ENCODE data around the gene FKBP9. TPM values are rescaled to one million over a fixed set of nuclear protein-coding genes. Genes with fewer than 3 reads are reported as not detected.
"Not testable (repeated sequence)": the region's sequence is repeated elsewhere in the genome, so short reads cannot be mapped to it uniquely, and the experiment has no call there.

FKBP9 gene
- total RNA-seq, 1 experiment from 2014 or later: 167 TPM

DNA sequence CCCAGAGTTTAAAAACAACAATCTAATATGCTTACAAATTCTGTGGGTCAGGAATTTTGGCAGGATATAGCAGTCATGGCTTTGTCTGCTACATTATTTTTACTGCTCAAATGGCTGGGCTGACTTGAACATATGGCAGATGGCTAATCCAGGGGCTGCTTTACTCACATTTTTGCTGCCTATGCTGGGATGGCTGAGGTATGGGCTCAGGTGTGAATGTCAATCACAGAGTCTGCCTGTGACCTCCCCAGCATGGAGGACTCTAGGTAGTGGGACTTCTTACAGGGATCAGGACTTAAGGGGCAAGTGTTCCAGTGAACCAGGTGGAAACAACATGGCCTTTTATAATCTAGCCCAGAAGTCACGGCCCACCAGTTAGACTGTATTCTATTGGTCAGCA is 4.4 kb upstream of the FKBP9 start:
- no peak for DNase-seq (ENCODE audit: low spot score)

DNA sequence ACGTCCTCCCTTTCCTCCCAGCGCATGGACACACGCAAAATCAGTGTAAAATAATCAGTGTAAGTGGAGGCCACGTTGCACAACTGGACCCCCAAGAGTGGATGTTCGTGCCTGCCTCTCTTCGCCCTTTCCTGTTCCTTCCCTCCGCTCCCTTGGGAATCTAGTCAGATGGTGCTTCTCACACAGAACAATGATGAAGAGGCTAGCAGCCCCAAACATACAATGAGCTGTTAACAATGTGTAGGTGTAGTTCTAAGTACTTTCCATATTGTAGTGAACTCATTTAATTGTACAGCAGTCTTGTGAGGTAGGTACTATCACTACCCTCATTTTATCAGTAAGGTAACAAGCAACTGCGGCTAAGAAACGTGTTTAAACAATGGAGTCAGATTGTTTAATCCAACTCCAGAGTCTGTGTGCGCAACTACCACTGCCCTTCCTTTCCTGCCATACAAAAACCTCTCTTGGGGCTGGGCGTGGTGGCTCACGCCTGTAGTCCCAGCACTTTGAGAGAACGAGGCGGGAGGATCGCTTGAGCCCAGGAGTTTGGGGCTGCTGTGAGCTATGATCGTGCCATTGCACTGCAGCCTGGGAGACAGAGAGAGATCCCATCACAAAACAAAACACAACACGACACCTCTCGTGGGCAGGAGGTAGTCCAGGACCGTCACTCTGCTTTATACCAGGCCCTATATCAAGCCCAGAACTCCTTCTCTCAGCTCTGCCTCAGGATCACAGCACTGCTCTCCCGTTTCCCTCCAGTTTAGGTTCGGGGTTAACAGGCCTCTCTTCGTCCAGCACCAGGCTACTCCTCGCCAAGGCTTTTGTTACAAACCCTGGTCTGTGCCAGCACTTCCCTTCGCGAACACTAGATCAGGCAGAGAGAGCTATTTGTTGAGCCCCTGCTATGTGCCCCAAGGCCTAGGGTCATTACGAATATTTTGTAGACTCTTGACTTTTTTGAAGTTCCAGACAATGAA is 1.1 kb downstream of the FKBP9 start:
- DNase-seq (ENCODE audit: low spot score): peak; percentile 56

DNA sequence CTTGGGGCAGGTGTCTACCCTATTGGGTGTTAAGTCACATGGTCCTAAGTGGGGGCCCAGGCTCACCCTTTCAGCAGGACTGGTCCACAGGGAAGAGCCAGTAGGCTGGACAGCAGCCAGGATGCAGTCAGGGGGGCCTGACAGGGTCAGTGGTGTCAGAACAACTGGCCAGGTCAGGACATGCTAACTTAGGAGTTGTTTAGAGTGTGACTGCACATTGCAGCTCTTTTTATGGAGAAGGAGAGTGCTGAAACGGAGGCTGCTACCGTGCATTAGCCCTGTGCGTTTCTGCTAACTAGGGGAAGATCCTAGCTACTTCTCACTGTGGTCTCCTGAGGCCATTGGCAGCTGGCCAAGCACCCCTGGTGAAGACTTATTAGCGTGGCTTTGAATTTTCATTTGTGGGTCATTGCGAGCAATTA is 6.7 kb downstream of the FKBP9 start:
- DNase-seq (ENCODE audit: low spot score): not testable (repeated sequence)

DNA sequence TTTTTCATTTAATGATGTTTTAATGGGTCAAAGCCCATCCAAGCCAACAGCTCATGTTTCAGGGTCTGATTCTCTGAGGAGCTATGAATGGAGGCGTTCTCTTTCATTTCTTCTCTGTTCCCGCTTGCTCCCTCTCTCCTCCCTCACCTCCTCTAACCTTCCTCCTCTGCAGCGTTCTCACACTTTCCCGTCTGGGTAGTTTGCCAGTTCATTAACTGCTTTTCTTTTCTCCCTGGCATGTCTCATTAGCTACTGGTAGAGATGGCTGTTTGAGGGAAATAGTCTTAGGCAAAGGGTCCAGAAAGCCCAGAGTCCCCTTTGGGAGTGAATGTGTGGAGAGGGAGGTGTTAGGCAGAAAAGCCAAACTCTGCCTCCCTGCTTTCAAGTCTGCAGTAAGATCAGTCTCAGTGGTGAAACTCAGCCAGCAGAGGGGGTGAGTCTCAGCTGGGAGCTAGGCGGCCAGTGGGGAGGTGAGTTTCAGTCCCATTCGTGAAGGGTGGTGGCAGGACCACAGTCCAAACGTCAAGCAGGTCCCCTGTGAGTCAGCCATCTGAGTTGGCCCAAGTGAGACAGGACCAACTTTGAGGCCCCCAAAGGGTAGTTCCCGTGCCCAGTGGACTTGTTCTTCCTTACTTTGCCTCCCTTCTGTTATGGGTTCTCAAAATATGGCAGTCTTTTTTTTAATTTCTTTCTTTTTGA is 7.4 kb downstream of the FKBP9 start:
- not testable (repeated sequence) for DNase-seq (ENCODE audit: low spot score)

DNA sequence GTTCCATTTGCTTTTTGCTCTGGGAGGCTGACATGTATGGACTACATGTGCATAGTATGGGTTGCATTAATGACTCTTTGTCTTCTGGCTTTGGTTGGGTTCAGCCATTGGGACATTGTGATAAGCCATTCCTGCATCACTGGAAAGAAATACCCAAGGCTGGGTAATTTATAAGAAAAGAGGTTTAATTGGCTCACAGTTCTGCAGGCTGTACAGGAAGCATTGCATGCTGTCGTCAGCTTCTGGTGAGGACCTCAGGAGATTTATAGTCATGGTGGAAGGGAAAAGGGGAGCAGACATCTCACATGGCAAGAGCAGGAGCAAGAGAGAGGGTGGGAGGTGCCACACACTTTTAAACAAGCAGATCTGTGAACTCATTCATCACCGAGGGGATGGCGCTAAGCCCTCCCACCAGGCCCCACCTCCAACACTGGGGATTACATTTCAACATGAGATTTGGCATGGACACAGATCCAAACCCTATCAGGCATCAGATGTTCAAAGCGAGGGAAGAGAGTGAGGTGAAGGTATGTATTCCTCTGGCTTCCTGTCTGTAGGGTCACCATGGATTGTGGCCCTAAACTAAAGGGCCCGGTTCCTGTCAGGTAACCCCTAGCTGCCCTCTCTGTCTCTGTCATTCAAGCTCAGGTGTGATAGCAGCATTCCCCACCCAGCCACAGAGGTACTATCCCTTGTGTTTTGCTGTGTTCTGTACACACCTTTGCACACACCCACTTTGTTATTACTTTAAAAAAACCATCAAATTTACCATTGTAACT is 9.4 kb downstream of the FKBP9 start:
- DNase-seq (ENCODE audit: low spot score): not testable (repeated sequence)

DNA sequence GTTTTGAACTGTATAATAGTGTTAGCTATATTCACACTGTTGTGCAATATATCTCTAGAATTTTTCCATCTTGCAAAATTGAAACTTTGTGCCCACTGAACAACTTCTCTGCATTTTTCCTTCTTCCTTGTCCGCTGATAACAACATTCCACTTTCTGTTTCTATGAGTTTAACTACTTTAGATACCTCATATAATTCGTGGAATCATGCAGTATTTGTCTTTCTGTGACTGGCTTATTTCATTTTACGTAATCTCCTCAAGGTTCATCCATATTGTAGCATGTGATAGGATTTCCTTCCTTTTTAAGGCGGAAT is 10.0 kb downstream of the FKBP9 start:
- DNase-seq (ENCODE audit: low spot score): not testable (repeated sequence)

DNA sequence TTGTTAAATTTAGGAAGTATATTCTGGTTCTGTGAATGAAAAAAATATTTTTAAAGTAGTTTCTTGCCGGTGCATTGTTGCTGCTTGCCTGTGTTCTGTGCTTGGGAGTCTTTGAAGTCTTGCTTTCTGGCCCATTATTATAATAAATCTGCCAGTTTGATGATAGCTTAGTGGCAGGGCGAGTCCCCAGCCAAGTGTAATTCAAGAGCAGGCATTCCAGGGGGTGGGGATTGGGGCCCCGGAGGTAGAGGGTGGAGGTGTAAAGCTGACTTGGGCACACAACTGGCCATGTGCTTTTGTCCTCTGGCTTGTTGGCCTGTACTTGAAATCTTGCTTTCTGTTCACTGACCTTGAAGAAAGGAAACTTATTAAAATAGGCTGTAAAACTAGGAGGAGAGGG is 14.7 kb downstream of the FKBP9 start:
- DNase-seq (ENCODE audit: low spot score): not testable (repeated sequence)

DNA sequence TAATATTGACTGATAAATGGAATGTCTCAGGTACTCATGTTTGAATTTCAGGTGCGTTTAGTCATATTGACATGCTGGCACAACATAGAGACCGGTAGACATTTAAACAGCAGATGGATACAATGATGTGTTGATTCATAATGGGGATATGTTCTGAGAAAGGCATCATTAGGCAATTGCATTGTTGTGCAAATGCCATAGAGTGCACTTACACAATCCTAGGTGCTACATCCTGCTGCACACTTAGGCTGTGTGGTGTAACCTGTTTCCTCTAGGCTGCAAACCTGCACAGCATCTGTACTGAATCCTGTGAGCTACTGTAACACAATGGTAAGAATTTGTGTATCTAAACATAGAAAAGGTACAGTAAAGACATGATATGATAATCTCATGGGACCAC is 19.9 kb downstream of the FKBP9 start:
- not testable (repeated sequence) for DNase-seq (ENCODE audit: low spot score)

DNA sequence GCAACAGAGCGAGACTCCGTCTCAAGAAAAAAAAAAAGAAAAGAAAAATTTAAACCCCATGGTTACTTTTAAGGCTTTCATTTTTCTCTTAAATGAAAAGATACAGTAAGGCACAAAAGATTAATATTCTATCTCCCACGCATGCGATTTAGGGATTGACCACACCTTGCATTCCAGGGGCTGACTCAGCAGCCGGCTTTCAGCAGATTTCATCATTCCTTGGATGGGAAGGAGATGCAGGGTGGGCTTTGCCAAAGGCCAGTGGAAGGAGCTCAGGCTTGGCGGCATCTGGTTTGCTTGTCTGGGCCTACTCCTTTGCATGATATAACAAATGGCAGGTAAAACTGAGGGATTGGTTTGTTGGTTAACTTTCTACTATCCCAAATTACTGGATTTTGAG is 22.0 kb downstream of the FKBP9 start:
- DNase-seq (ENCODE audit: low spot score): peak; percentile 75

DNA sequence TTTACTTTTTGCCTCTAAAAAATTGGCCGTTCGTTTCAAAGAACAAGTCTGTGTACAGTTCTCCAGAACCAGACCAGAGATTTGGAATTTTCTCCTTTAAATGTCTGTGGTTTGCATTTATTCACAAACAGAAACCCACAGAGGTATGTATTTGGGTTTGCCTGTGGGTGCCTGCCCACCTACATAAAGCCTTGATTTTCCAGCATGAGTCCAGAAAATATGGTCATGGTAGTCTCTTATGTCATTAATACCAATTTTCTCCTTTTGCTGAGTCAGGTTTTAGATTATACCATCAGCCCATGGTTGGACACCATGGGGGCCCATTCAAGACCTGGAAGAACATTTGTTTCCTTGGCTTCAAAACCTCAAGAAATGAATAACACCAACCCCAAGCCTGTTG is 22.7 kb downstream of the FKBP9 start:
- DNase-seq (ENCODE audit: low spot score): not testable (repeated sequence)

DNA sequence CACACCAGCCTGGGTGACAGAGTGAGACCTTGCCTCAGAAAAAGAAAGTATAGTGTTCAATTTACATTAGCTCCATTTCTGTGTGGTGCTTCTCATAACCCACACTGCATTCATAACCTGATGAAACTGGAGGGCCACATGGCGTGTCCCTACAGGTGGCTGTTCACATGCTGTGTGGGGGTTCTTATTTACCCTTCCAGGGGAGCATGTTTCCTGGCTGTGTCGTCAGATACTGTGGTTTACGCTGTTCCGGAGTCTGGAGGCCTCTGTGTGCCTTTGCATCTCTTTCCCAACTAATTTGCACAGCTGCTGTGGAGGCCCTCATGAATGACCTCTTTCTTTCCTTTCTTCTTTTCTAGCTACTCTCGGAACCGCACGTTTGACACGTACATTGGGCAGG is 30.9 kb downstream of the FKBP9 start:
- not testable (repeated sequence) for DNase-seq (ENCODE audit: low spot score)

DNA sequence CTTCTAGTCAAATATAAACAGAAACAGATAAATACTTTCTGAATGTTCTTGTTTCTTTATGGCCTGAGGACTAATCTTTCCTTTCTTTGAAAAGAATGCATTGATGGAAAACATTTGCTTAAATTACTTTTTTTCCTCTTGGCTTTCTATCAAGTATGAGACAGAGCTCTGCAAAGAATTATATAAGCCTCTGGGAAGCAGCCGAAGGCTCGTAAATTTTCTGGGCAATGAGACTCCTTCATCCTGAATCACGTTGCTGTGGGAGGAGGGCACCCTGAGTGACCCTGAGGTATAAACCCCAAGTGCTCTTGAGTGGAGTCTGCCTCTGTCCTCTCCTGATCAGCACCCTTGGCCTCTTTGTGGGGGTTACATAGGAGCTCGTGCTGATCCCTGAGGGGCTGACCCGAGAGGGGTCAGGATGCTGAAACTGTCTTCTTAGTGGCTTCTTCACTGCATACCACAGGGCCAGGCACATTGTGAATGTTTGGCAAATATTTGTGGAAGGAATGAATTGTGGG is 33.9 kb downstream of the FKBP9 start:
- not testable (repeated sequence) for DNase-seq (ENCODE audit: low spot score)

DNA sequence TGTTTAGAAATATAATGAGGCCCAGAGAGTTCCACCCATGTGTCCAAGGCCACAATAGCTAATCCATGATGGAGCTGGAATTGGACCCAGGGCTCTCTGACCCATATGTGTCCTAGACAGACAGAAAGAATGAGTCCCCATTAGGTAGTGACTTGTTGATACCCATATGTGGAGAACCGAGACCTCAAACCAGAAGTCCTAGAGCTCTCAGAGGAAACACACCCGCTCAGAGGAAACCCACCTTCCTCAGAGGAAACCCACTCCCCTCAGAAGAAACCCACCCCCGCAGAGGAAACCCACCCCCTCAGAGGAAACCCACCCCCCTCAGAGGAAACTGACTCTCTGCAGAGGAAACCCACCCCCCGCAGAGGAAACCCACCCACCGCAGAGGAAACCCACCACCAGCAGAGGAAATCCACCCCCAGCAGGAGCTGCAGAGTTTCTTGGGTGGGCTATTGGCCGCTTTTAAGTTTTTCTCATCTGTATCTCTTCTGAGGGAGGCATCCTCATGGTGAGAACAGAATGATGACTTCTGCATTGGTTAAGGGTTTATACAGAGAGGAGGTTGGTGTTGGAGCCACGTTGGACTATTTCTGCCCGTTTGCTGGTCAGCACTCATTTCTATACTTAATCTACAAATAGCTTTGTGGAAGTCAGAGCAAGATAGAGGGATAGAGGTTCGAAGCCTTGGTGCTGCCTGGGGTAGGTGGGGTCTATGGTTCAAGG is 34.9 kb downstream of the FKBP9 start:
- not testable (repeated sequence) for DNase-seq (ENCODE audit: low spot score)

DNA sequence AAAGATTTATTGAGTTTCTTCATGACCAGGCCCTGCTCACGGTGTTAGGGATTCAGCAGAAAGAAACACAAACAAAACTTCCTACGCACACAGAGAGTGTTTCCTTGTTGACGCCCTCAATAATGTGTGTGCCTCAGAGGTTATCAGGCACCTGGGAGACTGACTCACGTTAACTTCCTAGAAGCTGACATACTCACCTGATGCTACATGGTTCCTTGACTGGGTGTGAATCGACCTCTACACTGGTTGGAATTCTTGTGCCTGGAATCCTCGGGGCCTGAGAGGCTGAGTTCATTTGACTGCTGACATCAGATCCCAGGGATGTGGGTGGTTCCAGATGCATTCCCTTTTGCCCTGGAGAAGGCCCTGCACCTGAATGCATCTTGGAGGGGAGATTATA is 35.5 kb downstream of the FKBP9 start:
- DNase-seq (ENCODE audit: low spot score): not testable (repeated sequence)

DNA sequence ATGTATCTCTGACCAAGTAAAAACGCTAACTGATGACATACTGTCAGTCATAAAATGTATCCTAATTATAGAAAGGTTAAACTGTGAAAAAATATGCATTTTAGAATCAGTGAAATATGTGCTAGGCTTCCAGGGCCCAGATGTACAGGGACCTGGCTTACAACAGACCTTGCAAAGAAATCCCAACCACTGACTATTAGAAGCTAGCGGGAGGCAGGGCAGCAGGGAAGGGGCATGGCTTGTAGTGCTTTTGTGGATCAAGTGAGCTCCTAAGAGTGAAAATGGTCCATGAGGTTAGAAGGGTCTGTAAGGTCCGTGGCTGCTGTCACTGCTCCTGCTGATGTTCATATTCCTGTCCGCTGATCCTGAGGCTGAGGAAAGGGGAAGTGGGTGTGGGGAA is 40.7 kb downstream of the FKBP9 start:
- DNase-seq (ENCODE audit: low spot score): not testable (repeated sequence)

DNA sequence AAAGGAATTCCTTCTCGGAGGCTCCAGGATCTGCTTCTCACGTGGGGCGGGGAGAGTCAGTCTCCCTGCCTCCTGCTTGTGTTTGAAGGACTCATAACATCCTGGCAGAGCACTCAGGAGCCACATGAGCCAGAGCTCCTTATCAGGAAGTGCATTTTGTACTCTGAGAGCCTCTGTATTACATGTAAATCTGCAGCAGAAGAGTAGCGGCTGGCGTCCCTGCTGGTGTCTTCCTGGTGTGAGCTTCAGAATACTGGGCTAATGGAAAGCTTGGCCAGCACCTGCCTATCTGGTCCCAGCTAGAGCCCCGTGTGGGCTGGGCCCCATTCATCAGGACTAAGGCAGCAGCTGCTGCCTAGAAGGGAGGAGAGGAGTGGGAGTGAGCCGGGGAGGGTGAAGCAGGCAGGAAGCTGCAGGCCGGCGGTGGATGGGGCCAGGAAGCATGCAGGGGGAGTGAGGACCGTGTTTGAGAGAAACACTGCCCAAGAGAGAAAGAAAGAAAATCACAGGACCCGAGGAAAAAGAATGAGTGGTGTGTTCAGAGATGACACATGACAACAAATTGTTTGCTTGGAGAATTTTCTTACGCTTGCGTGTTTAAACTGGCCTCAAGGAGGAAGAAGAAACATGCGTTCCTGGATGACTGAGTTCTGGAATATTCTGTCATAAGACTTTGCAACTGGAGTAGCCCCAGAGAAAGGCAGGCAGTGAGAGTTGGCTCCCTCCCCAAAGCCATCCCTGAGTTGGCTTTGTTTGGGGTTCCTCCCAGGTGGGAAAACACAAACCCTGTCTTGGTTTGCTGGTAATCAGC is 41.3 kb downstream of the FKBP9 start:
- not testable (repeated sequence) for DNase-seq (ENCODE audit: low spot score)

DNA sequence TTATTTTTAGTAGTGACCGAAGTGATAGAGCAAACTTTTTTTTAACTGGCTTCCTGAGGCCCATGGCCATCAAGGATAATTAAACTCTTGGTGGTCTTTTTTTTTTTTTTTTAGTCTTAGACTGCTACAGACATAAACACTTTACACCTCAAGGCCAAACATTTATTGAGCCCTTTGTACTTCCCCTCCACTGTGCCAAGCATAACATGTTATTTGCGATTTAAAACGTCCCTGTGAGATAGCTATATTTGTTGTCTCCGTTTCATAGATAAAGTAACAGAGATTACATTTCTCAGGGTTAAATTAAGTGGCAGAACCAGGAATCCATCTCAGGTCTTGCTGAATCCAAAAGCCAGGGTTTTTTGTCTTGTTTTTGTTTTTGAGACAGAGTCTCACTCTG is 42.1 kb downstream of the FKBP9 start:
- not testable (repeated sequence) for DNase-seq (ENCODE audit: low spot score)

DNA sequence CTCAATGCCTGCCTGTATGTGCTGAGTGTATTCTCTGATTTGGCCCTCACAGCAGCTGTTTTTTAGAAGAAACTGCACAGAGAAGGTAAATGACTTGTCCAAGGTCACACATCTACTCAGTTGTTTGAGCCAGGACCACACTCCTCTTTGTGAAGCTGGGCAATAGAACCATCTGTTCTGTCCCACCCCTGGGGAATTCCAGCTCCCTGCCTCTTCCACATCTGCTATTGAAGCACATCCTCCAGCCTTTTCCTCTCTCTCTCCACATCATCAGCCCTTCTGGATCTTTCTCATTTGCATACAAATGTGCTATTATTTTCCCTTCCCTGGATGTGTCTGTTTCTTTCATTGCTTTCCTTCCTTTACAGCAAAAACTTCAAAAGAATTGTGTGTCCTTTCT is 45.9 kb downstream of the FKBP9 start:
- not testable (repeated sequence) for DNase-seq (ENCODE audit: low spot score)

DNA sequence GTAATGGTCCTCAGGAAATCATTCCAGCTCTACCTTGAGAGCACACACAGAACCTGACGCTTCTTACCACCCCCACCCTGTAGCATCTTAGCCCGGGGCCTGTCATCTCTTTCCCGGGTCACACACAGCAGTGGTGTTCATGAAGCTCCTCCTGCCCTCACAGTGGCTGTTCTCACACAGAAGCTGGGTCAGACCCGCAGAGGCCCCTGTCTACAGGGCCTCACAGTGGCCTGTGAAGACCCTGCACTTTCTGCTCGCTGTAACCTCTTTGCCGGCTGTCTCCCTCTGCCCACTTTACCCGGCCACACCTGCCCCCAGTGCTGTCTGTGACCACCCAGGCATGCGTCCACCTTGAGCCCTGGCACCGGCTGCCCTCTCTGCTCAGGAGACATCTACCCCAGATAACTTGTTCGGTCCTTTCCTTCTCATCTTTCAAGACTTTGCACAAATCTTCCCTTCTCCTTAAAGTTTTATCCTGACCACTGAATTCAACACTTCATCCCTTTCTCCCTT is 46.9 kb downstream of the FKBP9 start:
- DNase-seq (ENCODE audit: low spot score): not testable (repeated sequence)

DNA sequence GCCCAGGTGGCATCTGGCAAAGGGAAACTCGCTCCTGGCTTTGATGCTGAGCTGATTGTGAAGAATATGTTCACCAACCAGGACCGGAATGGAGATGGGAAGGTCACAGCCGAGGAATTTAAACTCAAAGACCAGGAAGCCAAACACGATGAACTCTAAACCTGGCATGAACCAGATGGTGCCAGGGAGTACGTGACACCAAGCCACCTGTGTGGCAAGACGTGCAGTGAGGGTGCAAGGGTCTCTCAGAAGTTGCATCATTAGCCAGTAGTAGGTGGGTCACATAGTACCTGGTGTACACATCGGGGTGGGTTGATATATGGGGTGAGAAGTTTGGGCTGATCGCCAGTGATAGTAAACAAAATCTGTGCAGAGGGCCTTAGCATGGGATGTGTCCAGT is 48.0 kb downstream of the FKBP9 start:
- DNase-seq (ENCODE audit: low spot score): not testable (repeated sequence)

Data from H4 (cell line).